HPDE6-E6E7 (cell line): ENCODE results near the gene DNM3.

Source experiments
- DNase-seq: peaks from one replicate; pipeline ENCODE4 v3.0.0; 2011; ENCODE audit warnings: missing footprints; ENCODE audit errors: extremely low spot score

The DNM3 gene

GRCh38 chr1:172177849-172178248, 336.6 kb downstream of the DNM3 start:
- no peak for DNase-seq

- DNase-seq, result no peak
Observed at GRCh38 chr1:172178886-172179285, 337.6 kb downstream of the DNM3 start.

DNA sequence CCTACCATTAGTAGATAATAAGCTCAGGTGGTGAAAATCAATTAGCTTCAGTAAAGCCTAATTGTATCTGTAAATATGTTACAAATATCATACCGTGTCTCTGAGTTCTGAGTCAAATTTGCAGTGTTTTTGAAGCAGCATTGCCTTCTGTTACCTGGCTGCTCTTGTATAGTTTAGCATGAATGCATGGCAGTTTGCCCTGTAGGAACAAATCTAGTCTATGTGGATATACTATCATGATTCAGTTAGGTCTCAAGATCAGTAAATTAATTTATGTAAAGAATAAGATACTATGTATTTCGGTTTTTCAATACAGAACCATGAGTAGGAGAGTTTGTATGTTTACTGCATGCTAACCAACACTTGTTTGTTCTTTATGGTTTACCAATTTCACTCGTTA, 338.6 kb downstream of the DNM3 start:
- no peak for DNase-seq

GRCh38 chr1:172180501-172181285, 339.4 kb downstream of the DNM3 start:
- no peak for DNase-seq

DNA sequence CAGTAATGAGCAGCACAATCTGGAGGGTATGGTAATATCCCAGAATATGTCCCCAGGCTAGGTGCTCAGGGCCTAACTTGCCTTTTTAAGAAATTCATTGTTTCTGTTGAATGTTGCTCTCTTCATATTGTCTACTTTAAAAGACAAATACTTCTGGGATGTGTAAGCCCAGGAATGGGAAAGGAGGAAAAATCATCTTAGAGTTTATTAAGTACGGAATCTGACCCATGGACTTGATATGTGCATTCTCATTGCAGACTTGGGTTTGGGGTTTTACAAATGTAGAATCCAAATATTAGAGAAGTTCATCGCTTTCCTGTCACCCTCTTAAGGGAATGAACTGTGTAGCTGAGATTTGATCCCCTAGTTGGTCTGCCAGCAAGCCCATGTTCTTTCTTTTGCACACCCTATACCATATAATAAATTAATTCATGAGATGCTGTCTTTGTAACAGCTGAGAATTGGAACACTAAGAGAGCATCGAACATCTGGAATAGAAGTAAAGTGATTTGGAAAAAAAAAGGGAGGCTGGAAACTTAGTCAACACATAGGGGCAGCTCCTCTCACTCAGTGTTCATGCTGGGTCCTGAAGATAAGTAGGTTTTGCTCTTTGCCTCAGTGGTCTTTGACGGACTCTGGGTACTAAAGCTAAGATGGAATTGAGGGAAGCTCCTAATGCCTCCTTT, 343.4 kb downstream of the DNM3 start:
- no peak for DNase-seq

DNA sequence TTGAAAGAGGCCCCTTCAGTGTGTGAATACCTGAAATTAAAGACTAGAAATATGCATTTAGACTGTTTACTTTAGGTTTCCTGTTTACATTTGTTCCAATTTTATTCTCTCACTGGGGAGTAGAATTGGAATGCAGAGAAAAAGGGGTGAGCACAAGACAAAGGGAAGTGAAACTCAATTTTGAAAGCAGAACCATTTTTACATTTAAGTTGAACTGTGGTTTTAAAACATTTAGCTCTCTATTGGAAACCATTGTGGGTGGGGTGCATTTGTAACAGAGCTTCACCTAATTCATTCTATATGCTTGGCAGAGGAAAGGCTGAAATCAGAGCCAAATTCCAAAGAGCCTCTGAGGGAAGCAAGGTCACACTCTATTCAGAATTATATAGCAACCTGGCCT, 343.9 kb downstream of the DNM3 start:
- DNase-seq, result no peak

DNA sequence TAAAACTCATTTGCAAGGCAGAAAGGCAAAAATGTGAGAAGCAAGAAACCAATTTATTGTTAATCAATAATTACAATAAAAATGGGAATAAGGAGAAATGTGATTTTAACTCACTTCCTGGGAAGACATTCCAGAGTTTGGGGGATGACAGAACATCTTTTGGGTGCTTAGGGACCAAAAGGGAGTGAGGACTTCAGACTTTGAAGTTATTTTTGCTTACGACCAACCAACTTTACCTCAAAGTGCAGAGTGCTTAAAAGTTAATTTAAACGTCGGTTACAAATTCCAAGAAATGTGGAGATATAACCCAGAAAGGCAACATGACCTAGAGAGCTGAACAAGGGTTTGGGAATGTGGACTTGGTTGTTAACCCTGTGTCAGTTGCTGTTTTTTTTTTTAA, 344.7 kb downstream of the DNM3 start:
- no peak for DNase-seq

- no peak for DNase-seq
Observed at GRCh38 chr1:172201572-172201971, 360.3 kb downstream of the DNM3 start.

GRCh38 chr1:172203135-172203823, 362.0 kb downstream of the DNM3 start:
- DNase-seq, result no peak

DNA sequence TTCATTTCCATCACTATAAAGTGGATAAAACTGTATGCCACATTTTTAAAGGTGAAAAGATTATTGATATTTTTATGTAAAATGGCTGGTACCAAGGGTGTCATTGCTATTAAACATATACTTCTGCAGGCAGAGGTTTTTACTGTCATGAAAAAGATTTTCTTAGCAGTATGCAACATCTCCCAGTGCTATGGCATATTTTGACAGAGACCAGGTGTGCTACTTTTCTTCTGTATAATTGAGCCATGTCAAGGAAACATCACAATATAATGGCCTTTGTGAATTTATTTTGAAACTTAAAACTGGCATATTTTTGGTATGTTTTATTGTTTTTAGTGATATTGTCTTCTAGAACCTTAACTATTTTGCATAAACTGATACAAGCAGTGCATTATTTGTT, 362.6 kb downstream of the DNM3 start:
- no peak for DNase-seq

GRCh38 chr1:172206256-172206655, 365.0 kb downstream of the DNM3 start:
- DNase-seq, result no peak

GRCh38 chr1:172208635-172209034, 367.3 kb downstream of the DNM3 start:
- DNase-seq, result no peak

GRCh38 chr1:172211221-172211620, 369.9 kb downstream of the DNM3 start:
- DNase-seq, result no peak

DNA sequence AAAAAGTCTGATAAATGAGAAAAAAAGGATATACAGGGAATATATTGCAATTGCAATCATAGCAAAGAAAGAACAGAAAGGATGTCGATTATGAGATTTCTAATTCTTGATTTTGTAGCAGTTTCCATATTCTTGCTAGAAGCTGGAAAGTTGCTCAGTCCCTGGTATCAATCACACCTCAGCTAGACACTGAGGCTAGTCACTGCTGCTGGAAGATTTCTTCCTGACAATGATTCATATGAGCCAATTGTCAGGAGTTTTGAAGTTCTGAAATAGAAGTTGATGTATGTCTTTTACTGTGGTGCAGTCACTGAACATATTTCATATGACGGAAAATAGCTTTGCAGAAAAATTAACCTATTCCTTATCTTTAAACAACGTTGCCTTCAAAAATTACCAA, 370.8 kb downstream of the DNM3 start:
- DNase-seq, result no peak

DNA sequence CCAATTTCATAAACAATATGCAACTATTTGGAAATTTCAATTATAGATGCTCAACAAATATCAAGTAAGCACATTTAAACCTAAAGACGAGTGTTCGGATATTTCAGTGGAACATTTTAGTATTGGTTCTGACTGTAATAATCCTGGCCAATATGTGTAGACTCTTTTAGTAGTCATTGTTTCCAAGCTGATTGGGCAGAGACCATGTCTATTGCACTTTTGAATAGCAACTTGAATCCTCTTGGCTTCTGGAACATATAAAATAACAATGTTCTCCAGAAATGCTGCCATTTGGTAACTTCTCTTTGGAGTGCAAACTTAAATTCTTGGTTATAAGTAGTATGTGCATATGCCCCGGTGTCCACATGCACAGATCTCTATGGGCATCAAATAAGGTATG, 373.7 kb downstream of the DNM3 start:
- DNase-seq, result no peak

- DNase-seq, result no peak
Observed at GRCh38 chr1:172219966-172220365, 378.7 kb downstream of the DNM3 start.

DNA sequence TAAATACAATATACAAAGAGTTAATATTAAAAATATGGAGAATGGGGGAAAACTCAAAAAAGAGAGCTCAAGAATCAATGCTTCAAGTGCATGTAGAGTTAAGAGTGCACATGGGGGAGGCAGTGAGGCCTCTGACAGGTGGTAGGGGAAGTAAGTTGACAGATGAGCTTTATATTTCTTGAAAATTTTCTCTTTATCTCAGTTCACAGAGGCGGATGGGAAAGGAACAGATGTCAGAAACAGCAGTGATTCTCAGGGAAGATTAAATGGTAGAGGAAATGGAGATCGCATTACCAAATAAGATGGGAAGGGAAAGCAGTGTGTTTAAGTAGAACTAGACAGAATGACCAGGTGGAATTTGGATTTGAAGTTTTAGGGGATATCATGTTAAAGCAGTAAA, 379.1 kb downstream of the DNM3 start:
- DNase-seq, result no peak

DNA sequence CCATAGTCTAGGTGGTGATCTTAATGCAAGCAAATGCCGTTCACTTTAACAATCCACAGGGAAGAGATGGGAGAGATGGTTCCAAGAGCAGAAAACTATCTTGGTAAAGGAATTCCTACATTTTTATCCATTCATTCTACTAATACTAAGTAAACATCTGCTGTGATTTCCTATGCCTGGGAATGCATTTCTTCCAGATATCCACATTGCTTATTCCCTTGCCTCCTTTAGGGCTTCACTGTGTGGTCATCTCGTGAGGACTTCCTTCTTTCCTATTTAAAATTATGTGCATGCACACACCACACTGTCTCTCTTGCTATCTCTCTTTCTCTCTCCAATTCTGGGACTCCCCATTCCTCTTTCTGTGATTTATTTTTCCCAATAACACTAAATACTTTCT, 380.1 kb downstream of the DNM3 start:
- DNase-seq, result no peak

- no peak for DNase-seq
Observed at GRCh38 chr1:172224871-172225270, 383.6 kb downstream of the DNM3 start.

- no peak for DNase-seq
Observed at GRCh38 chr1:172229942-172230341, 388.6 kb downstream of the DNM3 start.

DNA sequence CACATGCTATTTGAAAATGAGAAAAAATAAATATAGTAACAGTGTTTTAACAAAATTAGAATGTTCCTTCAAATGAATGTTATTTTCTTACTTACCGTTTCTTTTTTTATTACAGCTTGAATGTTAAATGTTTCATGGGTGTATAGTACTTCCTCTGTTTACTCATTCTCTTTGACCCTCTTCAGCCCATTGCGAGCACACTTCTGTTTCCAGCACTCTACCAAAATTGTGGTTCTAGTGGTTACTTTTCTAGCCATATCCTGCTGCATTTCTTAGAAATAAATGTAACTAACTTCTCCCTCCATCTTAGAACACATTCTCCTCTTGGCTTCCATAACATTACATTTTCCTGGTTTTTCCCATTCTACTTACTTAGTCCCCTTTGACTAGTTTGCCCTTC, 389.2 kb downstream of the DNM3 start:
- no peak for DNase-seq

- no peak for DNase-seq
Observed at GRCh38 chr1:172236958-172237357, 395.7 kb downstream of the DNM3 start.

DNA sequence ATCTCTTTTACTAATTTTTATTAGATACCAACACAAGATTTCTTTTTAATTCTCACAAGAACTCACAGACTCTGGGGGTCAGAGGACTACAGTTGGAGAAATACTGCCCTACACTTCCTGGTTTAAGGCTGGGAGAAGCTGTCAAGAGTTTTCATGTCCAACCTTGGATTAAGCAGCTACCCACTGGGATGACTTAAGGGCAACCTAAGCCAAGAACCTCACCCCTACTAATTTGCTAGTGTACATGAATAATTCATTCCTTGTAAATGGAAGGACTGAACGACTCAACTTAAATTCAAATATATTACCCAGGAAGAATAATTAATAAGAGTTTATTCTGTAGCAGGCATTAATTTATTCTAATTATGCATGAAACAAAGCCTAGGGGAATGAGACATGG, 396.9 kb downstream of the DNM3 start:
- DNase-seq, result no peak
